Fibroblast of mammary gland (primary cell): ENCODE data around the gene RAPGEF2.
"Not testable (repeated sequence)": the region's sequence is repeated elsewhere in the genome, so short reads cannot be mapped to it uniquely, and the experiment has no call there.

ENCODE experiments used
- DNase-seq: peaks from one replicate; pipeline ENCODE4 v3.0.0-alpha.2; 2010; ENCODE audit warnings: low read depth
- H3K4me3 ChIP-seq: 2 replicates; pipeline ENCODE4 v1.5.1; 2011; ENCODE audit warnings: low read depth, mild to moderate bottlenecking, low read length, moderate library complexity; ENCODE audit not compliant: control insufficient read depth
- CTCF ChIP-seq: conservative IDR thresholded peaks from 2 replicates; pipeline ENCODE4 v1.5.1; 2011; ENCODE audit warnings: low read depth, low read length, inconsistent platforms; ENCODE audit not compliant: control insufficient read depth, insufficient read depth

RAPGEF2 gene

GRCh38 chr4:159177265-159178150 is 74.6 kb downstream of the RAPGEF2 start:
- no peak for TF ChIP-seq CTCF
- H3K4me3 ChIP-seq: no peak overlapping the region
- no peak for DNase-seq

- no peak for TF ChIP-seq CTCF
- no peak overlapping the region for H3K4me3 ChIP-seq
- DNase-seq: peak; percentile 58
These were observed 75.3 kb downstream of the RAPGEF2 start for GRCh38 chr4:159178151-159178546.

- TF ChIP-seq CTCF: no peak
- peak; percentile 7 for DNase-seq
- H3K4me3 ChIP-seq: no peak overlapping the region
These were observed 76.4 kb downstream of the RAPGEF2 start for GRCh38 chr4:159178979-159179969.

GRCh38 chr4:159183885-159184605 is 81.2 kb downstream of the RAPGEF2 start:
- DNase-seq, H3K4me3 ChIP-seq: not testable (repeated sequence)

- H3K4me3 ChIP-seq: no peak overlapping the region
- no peak for TF ChIP-seq CTCF
- DNase-seq: no peak
These were observed 82.7 kb downstream of the RAPGEF2 start for GRCh38 chr4:159185591-159186023.

GRCh38 chr4:159188646-159189045 is 85.8 kb downstream of the RAPGEF2 start:
- TF ChIP-seq CTCF: no peak
- no peak overlapping the region for H3K4me3 ChIP-seq
- no peak for DNase-seq

- no peak overlapping the region for H3K4me3 ChIP-seq
- no peak for DNase-seq
- no peak for TF ChIP-seq CTCF
These were observed 87.8 kb downstream of the RAPGEF2 start for GRCh38 chr4:159190651-159191050.
